ENCODE data around the gene ELOVL2. TPM values are rescaled to one million over a fixed set of nuclear protein-coding genes. Genes with fewer than 3 reads are reported as not detected.

ELOVL2 gene
- total and polyA plus RNA-seq, 12 donors, result 0.73 to 3.5 (median 1.2) TPM

DNA sequence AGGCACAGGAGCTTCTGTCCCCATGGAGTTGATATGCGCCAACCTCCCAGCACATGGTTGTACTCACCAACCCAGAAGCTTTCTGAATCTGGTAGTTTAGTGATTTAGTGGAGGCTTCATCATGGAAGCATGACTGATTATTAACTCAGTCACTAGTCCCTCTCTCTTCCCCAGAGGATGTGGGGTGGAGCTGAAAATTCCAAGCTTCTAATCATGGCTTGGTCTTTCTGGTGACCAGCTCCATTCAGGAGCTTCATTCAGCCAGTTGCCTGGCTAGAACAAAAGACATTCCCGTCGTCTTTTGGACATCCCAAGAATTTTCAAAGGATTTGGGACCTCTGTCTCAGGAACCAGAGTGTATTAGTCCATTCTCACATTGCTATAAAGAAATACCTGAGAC lies 36.2 kb upstream of the ELOVL2 start:
- no peaks in the 10 kb centered on the region for H3K9me3 ChIP-seq
- no peak for DNase-seq
- 72 to 74% methylated on average over 3 of the region's 3 CpGs for WGBS, 2 donors

DNA sequence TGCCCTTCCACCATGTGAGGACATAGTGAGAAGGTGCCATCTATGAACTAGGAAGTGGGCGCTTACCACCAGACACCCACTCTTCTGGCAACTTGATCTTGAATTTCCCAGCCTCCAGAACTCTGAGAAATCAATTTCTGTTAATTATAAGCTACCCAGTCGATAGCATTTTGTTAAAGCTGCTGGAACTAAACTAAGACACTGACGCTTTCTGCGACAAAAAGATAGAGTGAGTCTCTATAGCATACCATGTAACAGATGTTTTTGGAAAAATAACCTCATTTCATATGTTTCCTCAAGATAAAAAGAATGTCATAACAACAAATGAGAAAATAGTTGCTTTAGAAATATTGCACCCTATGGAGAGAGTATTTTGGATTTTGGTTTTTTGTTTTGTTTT lies 34.2 kb upstream of the ELOVL2 start:
- whole genome bisulfite sequencing, 2 donors, result 90 to 93% methylated on average over 4 of the region's 4 CpGs
- H3K27me3 ChIP-seq, result peaks cover 0 to 5% (median 0%) of the 10 kb centered on the region in 7 donors
- DNase-seq (no peak), ATAC-seq (no peak)
- no peaks in the 10 kb centered on the region for H3K4me1 ChIP-seq
- no peaks in the 10 kb centered on the region for H3K36me3 ChIP-seq
- H3K27ac ChIP-seq, result no peak overlapping the region
- H3K9me3 ChIP-seq, result no peaks in the 10 kb centered on the region
- intact Hi-C loops (cut with DNase I), result loop anchor here in 2 of 10 donors (10.0 kb wide), 2 partner anchors 223 to 603 kb away; no protein-coding TSS in a partner anchor
- TF ChIP-seq, protein P1, sequence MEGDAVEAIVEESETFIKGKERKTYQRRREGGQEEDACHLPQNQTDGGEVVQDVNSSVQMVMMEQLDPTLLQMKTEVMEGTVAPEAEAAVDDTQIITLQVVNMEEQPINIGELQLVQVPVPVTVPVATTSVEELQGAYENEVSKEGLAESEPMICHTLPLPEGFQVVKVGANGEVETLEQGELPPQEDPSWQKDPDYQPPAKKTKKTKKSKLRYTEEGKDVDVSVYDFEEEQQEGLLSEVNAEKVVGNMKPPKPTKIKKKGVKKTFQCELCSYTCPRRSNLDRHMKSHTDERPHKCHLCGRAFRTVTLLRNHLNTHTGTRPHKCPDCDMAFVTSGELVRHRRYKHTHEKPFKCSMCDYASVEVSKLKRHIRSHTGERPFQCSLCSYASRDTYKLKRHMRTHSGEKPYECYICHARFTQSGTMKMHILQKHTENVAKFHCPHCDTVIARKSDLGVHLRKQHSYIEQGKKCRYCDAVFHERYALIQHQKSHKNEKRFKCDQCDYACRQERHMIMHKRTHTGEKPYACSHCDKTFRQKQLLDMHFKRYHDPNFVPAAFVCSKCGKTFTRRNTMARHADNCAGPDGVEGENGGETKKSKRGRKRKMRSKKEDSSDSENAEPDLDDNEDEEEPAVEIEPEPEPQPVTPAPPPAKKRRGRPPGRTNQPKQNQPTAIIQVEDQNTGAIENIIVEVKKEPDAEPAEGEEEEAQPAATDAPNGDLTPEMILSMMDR (IDR thresholded peaks at IDR 0.05), result no peak
- no peak overlapping the region for H3K4me3 ChIP-seq

More for the DNA sequence above, 36.2 kb upstream of the ELOVL2 start:
- no peaks in the 10 kb centered on the region for H3K4me1 ChIP-seq
- TF ChIP-seq, protein P1 (IDR thresholded peaks at IDR 0.05), result no peak
- no peak overlapping the region for H3K4me3 ChIP-seq
- no peak for ATAC-seq
- intact Hi-C loops (cut with DNase I), result no loop called here
- no peak overlapping the region for H3K27ac ChIP-seq
- H3K27me3 ChIP-seq, result no peaks in the 10 kb centered on the region
- no peaks in the 10 kb centered on the region for H3K36me3 ChIP-seq

DNA sequence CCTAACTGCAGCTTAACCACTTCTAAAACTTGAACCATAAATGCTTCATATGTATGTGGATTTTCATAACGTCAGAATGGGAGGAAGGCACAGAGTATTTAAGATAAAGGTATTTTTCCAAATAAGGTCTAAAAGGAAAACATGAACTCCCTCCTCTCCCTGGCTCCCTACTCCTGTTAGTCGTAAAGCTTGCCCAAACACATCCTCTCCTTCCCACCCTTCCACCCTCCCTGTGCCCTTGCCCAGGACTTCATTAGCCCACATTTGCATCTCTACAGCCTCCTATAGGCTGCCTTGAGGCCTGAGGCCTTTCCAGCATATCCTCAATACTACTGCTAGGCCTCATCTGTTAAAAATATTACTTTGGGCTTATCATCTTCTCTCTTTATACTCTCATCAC lies 32.4 kb upstream of the ELOVL2 start:
- no peak for DNase-seq
- 66 to 75% methylated on average over 2 of the region's 2 CpGs for WGBS, 2 donors
- Histone ChIP-seq H3K4me3 (no peak overlapping the region), H3K36me3 (no peaks in the 10 kb centered on the region), H3K4me1 (no peaks in the 10 kb centered on the region), H3K27ac (no peak overlapping the region), H3K9me3 (no peaks in the 10 kb centered on the region), H3K27me3 (peaks cover 0 to 5% (median 0%) of the 10 kb centered on the region in 7 donors)
- intact Hi-C loops (cut with DNase I), result loop anchor here in 2 of 10 donors (10.0 kb wide), 2 partner anchors 222 to 602 kb away; no protein-coding TSS in a partner anchor
- no peak for ATAC-seq
- TF ChIP-seq, protein P1 (IDR thresholded peaks at IDR 0.05), result no peak

DNA sequence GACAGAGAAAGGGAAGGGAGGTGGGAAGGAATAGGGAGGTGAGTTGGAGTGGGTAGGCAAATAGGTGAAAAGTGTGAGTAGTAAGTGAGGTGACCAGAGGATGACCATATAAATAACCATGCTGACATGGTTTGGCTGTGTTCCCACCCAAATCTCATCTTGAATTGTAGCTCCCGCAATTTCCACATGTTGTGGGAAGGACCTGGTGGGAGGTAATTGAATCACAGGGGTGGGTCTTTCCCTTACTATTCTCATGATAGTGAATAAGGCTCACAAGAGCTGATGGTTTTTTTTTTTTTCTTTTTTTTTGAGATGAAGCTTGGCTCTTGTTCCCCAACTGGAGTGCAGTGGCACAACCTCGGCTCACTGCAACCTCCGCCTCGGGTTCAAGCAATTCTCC lies 28.0 kb upstream of the ELOVL2 start:
- 85 to 92% methylated on average over 4 of the region's 4 CpGs for WGBS, 2 donors
- DNase-seq (no peak), ATAC-seq (no peak)
- H3K4me1 ChIP-seq, result no peaks in the 10 kb centered on the region
- no peaks in the 10 kb centered on the region for H3K36me3 ChIP-seq
- TF ChIP-seq, protein P1 (IDR thresholded peaks at IDR 0.05), result no peak
- intact Hi-C loops (cut with DNase I), result loop anchor here in 2 of 10 donors (10.0 kb wide), 2 partner anchors 217 to 597 kb away; no protein-coding TSS in a partner anchor
- H3K4me3 ChIP-seq, result no peak overlapping the region
- no peak overlapping the region for H3K27ac ChIP-seq
- H3K27me3 ChIP-seq, result peaks cover 0 to 5% (median 0%) of the 10 kb centered on the region in 7 donors
- H3K9me3 ChIP-seq, result no peaks in the 10 kb centered on the region
